Lung microvascular endothelial cell (primary cell): ENCODE results near the gene ARRB1. TPM values are rescaled to one million over a fixed set of nuclear protein-coding genes. Genes with fewer than 3 reads are reported as not detected.
"Not testable (repeated sequence)": the region's sequence is repeated elsewhere in the genome, so short reads cannot be mapped to it uniquely, and the experiment has no call there.

Source experiments
- DNase-seq, 2 donors: peaks; one replicate each; pipeline versions ENCODE4 v3.0.0 to v3.0.0-alpha.2; 2010; ENCODE audit warnings: low read depth in 2 of 2
- total RNA-seq: library from RNA; depleted of rRNA; stranded (reverse); fragments of >200 nt; gene quantifications from 2 replicates; pipeline ENCODE4 v1.2.1, GENCODE V29; 2014

The ARRB1 gene
- total RNA-seq, 1 donor from 2014 or later, result 191 TPM

GRCh38 chr11:75276186-75276585, 75.3 kb downstream of the ARRB1 start:
- no peak for DNase-seq

- DNase-seq, result peak; percentile 39 to 93
Observed at GRCh38 chr11:75275581-75275980, 75.9 kb downstream of the ARRB1 start.

GRCh38 chr11:75274716-75275115, 76.7 kb downstream of the ARRB1 start:
- DNase-seq, result not testable (repeated sequence)

GRCh38 chr11:75273411-75274391, 77.8 kb downstream of the ARRB1 start:
- DNase-seq, result no peak

- no peak for DNase-seq
Observed at GRCh38 chr11:75272821-75273301, 78.6 kb downstream of the ARRB1 start.

GRCh38 chr11:75272391-75272790, 79.1 kb downstream of the ARRB1 start:
- no peak for DNase-seq

GRCh38 chr11:75271730-75272129, 79.7 kb downstream of the ARRB1 start:
- no peak for DNase-seq

GRCh38 chr11:75270896-75271418, 80.5 kb downstream of the ARRB1 start:
- DNase-seq, result no peak

- DNase-seq, result no peak
Observed at GRCh38 chr11:75269896-75270295, 81.6 kb downstream of the ARRB1 start.

GRCh38 chr11:75269367-75269660, 82.1 kb downstream of the ARRB1 start:
- DNase-seq, result no peak

GRCh38 chr11:75268626-75269366, 82.7 kb downstream of the ARRB1 start:
- DNase-seq, result no peak

GRCh38 chr11:75267171-75267970, 84.1 kb downstream of the ARRB1 start:
- DNase-seq, result no peak

- DNase-seq, result no peak
Observed at GRCh38 chr11:75265851-75266531, 85.5 kb downstream of the ARRB1 start.

GRCh38 chr11:75264971-75265370, 86.5 kb downstream of the ARRB1 start:
- DNase-seq, result no peak

GRCh38 chr11:75264356-75264755, 87.1 kb downstream of the ARRB1 start:
- no peak for DNase-seq

GRCh38 chr11:75263944-75264349, 87.5 kb downstream of the ARRB1 start:
- peak in 1 of 2 donors; percentile 37 for DNase-seq

GRCh38 chr11:75262961-75263852, 88.3 kb downstream of the ARRB1 start:
- peak in 1 of 2 donors; percentile 46 for DNase-seq

GRCh38 chr11:75262436-75262835, 89.0 kb downstream of the ARRB1 start:
- no peak for DNase-seq

- no peak for DNase-seq
Observed at GRCh38 chr11:75261902-75262361, 89.5 kb downstream of the ARRB1 start.
